SJSA1 (cell line): ENCODE results near the gene MAPK12. TPM values are rescaled to one million over a fixed set of nuclear protein-coding genes. Genes with fewer than 3 reads are reported as not detected.

Experiments used
- DNase-seq, 2 experiments: peaks; one replicate each; pipeline ENCODE4 v3.0.0-alpha.2; 2015 to 2020; ENCODE audit warnings: low spot score in 2 of 2, low read depth in 1 of 2
- H3K27ac ChIP-seq: fragments of 250-450 bp; sonication (Bioruptor Pico); 2 replicates; pipeline ENCODE4 v1.5.1; 2020; ENCODE audit warnings: mild to moderate bottlenecking, moderate library complexity
- H3K27me3 ChIP-seq: fragments of 250-450 bp; sonication (Bioruptor Pico); replicated peaks from 2 replicates; pipeline ENCODE4 v1.5.1; 2020; ENCODE audit warnings: mild to moderate bottlenecking, moderate library complexity
- H3K36me3 ChIP-seq: fragments of 250-450 bp; sonication (Bioruptor Pico); 2 replicates; pipeline ENCODE4 v1.5.1; 2020; ENCODE audit warnings: mild to moderate bottlenecking
- H3K4me1 ChIP-seq: fragments of 250-450 bp; sonication (Bioruptor Pico); replicated peaks from 2 replicates; pipeline ENCODE4 v1.6.1; 2021; ENCODE audit warnings: mild to moderate bottlenecking
- H3K4me3 ChIP-seq: fragments of 250-450 bp; sonication (Bioruptor Pico); 2 replicates; pipeline ENCODE4 v1.5.1; 2020; ENCODE audit warnings: mild to moderate bottlenecking
- H3K9me3 ChIP-seq: fragments of 250-450 bp; sonication (Bioruptor Pico); replicated peaks from 2 replicates; pipeline ENCODE4 v1.5.1; 2020; ENCODE audit warnings: mild to moderate bottlenecking
- total RNA-seq: library from RNA; depleted of rRNA; stranded (reverse); fragments of >200 nt; shearing (Covaris generic); gene quantifications from 2 replicates; pipeline ENCODE4 v1.2.3, GENCODE V29; 2014

MAPK12 gene
- total RNA-seq, 1 experiment from 2014 or later: 4.8 TPM

GRCh38 chr22:50303848-50304527 is 42.5 kb upstream of the MAPK12 start:
- Histone ChIP-seq H3K27me3 (no peaks in the 10 kb centered on the region), H3K4me3 (no peak overlapping the region), H3K27ac (no peak overlapping the region), H3K4me1 (peaks cover 36% of the 10 kb centered on the region), H3K9me3 (no peaks in the 10 kb centered on the region), H3K36me3 (peaks cover 43% of the 10 kb centered on the region)
- DNase-seq: no peak

GRCh38 chr22:50303515-50303847 is 42.0 kb upstream of the MAPK12 start:
- peaks cover 43% of the 10 kb centered on the region for H3K36me3 ChIP-seq

GRCh38 chr22:50302564-50302963 is 41.1 kb upstream of the MAPK12 start:
- H3K9me3 ChIP-seq: no peaks in the 10 kb centered on the region
- H3K27ac ChIP-seq: no peak overlapping the region
- no peak for DNase-seq
- H3K36me3 ChIP-seq: peaks cover 43% of the 10 kb centered on the region
- peaks cover 31% of the 10 kb centered on the region for H3K4me1 ChIP-seq
- H3K27me3 ChIP-seq: no peaks in the 10 kb centered on the region
- H3K4me3 ChIP-seq: no peak overlapping the region

More at GRCh38 chr22:50303515-50303847, 42.0 kb upstream of the MAPK12 start:
- no peaks in the 10 kb centered on the region for H3K27me3 ChIP-seq
- peaks cover 36% of the 10 kb centered on the region for H3K4me1 ChIP-seq
- H3K27ac ChIP-seq: no peak overlapping the region
- no peak overlapping the region for H3K4me3 ChIP-seq
- DNase-seq: no peak
- no peaks in the 10 kb centered on the region for H3K9me3 ChIP-seq

- DNase-seq: no peak
- Histone ChIP-seq H3K9me3 (no peaks in the 10 kb centered on the region), H3K27me3 (no peaks in the 10 kb centered on the region), H3K27ac (no peak overlapping the region), H3K4me1 (peaks cover 31% of the 10 kb centered on the region), H3K4me3 (no peak overlapping the region), H3K36me3 (peaks cover 40% of the 10 kb centered on the region)
Observed at GRCh38 chr22:50302041-50302541, 40.6 kb upstream of the MAPK12 start.

GRCh38 chr22:50301581-50301991 is 40.1 kb upstream of the MAPK12 start:
- Histone ChIP-seq H3K27me3 (no peaks in the 10 kb centered on the region), H3K4me3 (no peak overlapping the region), H3K36me3 (peaks cover 36% of the 10 kb centered on the region), H3K27ac (no peak overlapping the region), H3K4me1 (peaks cover 28% of the 10 kb centered on the region), H3K9me3 (no peaks in the 10 kb centered on the region)
- no peak for DNase-seq

GRCh38 chr22:50300620-50301257 is 39.3 kb upstream of the MAPK12 start:
- Histone ChIP-seq H3K27me3 (no peaks in the 10 kb centered on the region), H3K4me3 (no peak overlapping the region), H3K27ac (no peak overlapping the region), H3K36me3 (peaks cover 36% of the 10 kb centered on the region), H3K9me3 (no peaks in the 10 kb centered on the region), H3K4me1 (peaks cover 21% of the 10 kb centered on the region)
- no peak for DNase-seq

GRCh38 chr22:50299785-50300619 is 38.5 kb upstream of the MAPK12 start:
- Histone ChIP-seq H3K4me3 (no peak overlapping the region), H3K9me3 (no peaks in the 10 kb centered on the region), H3K4me1 (peaks cover 14% of the 10 kb centered on the region), H3K27me3 (no peaks in the 10 kb centered on the region), H3K27ac (no peak overlapping the region), H3K36me3 (peaks cover 30% of the 10 kb centered on the region)
- no peak for DNase-seq

- Histone ChIP-seq H3K4me1 (peaks cover 14% of the 10 kb centered on the region), H3K4me3 (no peak overlapping the region)
- no peak for DNase-seq
Observed at GRCh38 chr22:50298937-50299784, 37.7 kb upstream of the MAPK12 start.

GRCh38 chr22:50298266-50298637 is 36.8 kb upstream of the MAPK12 start:
- Histone ChIP-seq H3K4me3 (no peak overlapping the region), H3K27ac (no peak overlapping the region), H3K4me1 (peaks cover 21% of the 10 kb centered on the region)

More at GRCh38 chr22:50298937-50299784, 37.7 kb upstream of the MAPK12 start:
- no peaks in the 10 kb centered on the region for H3K9me3 ChIP-seq
- peaks cover 32% of the 10 kb centered on the region for H3K36me3 ChIP-seq
- no peaks in the 10 kb centered on the region for H3K27me3 ChIP-seq
- H3K27ac ChIP-seq: no peak overlapping the region

GRCh38 chr22:50297510-50298265 is 36.2 kb upstream of the MAPK12 start:
- no peak overlapping the region for H3K4me3 ChIP-seq
- no peak overlapping the region for H3K27ac ChIP-seq
- no peaks in the 10 kb centered on the region for H3K27me3 ChIP-seq
- H3K36me3 ChIP-seq: peaks cover 29% of the 10 kb centered on the region
- H3K9me3 ChIP-seq: no peaks in the 10 kb centered on the region
- H3K4me1 ChIP-seq: peaks cover 26% of the 10 kb centered on the region
- DNase-seq: no peak

More at GRCh38 chr22:50298266-50298637, 36.8 kb upstream of the MAPK12 start:
- no peaks in the 10 kb centered on the region for H3K9me3 ChIP-seq
- no peaks in the 10 kb centered on the region for H3K27me3 ChIP-seq
- no peak for DNase-seq
- H3K36me3 ChIP-seq: peaks cover 30% of the 10 kb centered on the region

GRCh38 chr22:50296658-50297490 is 35.4 kb upstream of the MAPK12 start:
- no peak for DNase-seq
- Histone ChIP-seq H3K36me3 (peaks cover 33% of the 10 kb centered on the region), H3K27ac (no peak overlapping the region), H3K4me1 (peaks cover 29% of the 10 kb centered on the region), H3K27me3 (no peaks in the 10 kb centered on the region), H3K4me3 (no peak overlapping the region), H3K9me3 (no peaks in the 10 kb centered on the region)

- Histone ChIP-seq H3K27me3 (no peaks in the 10 kb centered on the region), H3K9me3 (no peaks in the 10 kb centered on the region), H3K36me3 (peaks cover 49% of the 10 kb centered on the region), H3K27ac (peak overlapping the region; percentile 90), H3K4me3 (no peak overlapping the region), H3K4me1 (peaks cover 33% of the 10 kb centered on the region)
- no peak for DNase-seq
Observed at GRCh38 chr22:50294319-50294656, 32.8 kb upstream of the MAPK12 start.
